H9 (cell line): ENCODE results near the gene AOC1. TPM values are rescaled to one million over a fixed set of nuclear protein-coding genes. Genes with fewer than 3 reads are reported as not detected.
A peak's percentile ranks its signal among the peaks of the same experiment; 100 is the strongest.

Experiments used
- DNase-seq: peaks from one replicate; pipeline ENCODE4 v3.0.0-alpha.2; 2017
- H2AFZ ChIP-seq: one replicate; pipeline ENCODE4 v1.6.1; 2013; ENCODE audit warnings: mild to moderate bottlenecking, low read length, control low read depth, moderate library complexity
- H2AK5ac ChIP-seq: 2 replicates; pipeline ENCODE4 v1.6.1; 2013; ENCODE audit warnings: low read length, control low read depth, mixed read lengths; ENCODE audit not compliant: insufficient read length
- H2BK120ac ChIP-seq: one replicate; pipeline ENCODE4 v1.6.1; 2013; ENCODE audit warnings: low read depth, mild to moderate bottlenecking, low read length, control low read depth, inconsistent platforms; ENCODE audit not compliant: poor library complexity, severe bottlenecking
- H2BK12ac ChIP-seq: 2 replicates; pipeline ENCODE4 v1.6.1; 2013; ENCODE audit warnings: low read length, control low read depth, mixed read lengths, low read depth; ENCODE audit not compliant: insufficient read length
- H2BK15ac ChIP-seq: 2 replicates; pipeline ENCODE4 v1.6.1; 2013; ENCODE audit warnings: low read depth, low read length, control low read depth
- H2BK20ac ChIP-seq: one replicate; pipeline ENCODE4 v1.6.1; 2013; ENCODE audit warnings: low read depth, mild to moderate bottlenecking, low read length, control low read depth, inconsistent platforms; ENCODE audit not compliant: poor library complexity, severe bottlenecking
- H2BK5ac ChIP-seq: 2 replicates; pipeline ENCODE4 v1.6.1; 2013; ENCODE audit warnings: low read length, control low read depth, mixed read lengths; ENCODE audit not compliant: insufficient read length
- H3K14ac ChIP-seq: 2 replicates; pipeline ENCODE4 v1.6.1; 2013; ENCODE audit warnings: low read length, control low read depth; ENCODE audit not compliant: insufficient read depth
- H3K18ac ChIP-seq: 2 replicates; pipeline ENCODE4 v1.6.1; 2013; ENCODE audit warnings: low read depth, mild to moderate bottlenecking, mixed read lengths, low read length, control low read depth; ENCODE audit not compliant: insufficient read length
- H3K23ac ChIP-seq: 2 replicates; pipeline ENCODE4 v1.6.1; 2013; ENCODE audit warnings: low read length, control low read depth, mixed read lengths, low read depth; ENCODE audit not compliant: insufficient read length
- H3K23me2 ChIP-seq: 2 replicates; pipeline ENCODE4 v1.6.1; 2013; ENCODE audit warnings: low read depth, mild to moderate bottlenecking, mixed read lengths, low read length, control low read depth; ENCODE audit not compliant: insufficient read length, poor library complexity, severe bottlenecking
- H3K27ac ChIP-seq: 2 replicates; pipeline ENCODE4 v1.5.1; 2013; ENCODE audit warnings: low read length, control low read depth, mixed read lengths, low read depth; ENCODE audit not compliant: insufficient read length
- H3K27me3 ChIP-seq: 2 replicates; pipeline ENCODE4 v1.6.1; 2013; ENCODE audit warnings: low read length, control low read depth, inconsistent platforms; ENCODE audit not compliant: insufficient read depth
- H3K4ac ChIP-seq: 2 replicates; pipeline ENCODE4 v1.6.1; 2013; ENCODE audit warnings: low read depth, mild to moderate bottlenecking, control low read depth, inconsistent platforms, low read length, moderate library complexity
- H3K4me1 ChIP-seq: 2 replicates; pipeline ENCODE4 v1.6.1; 2013; ENCODE audit warnings: low read length, control low read depth, inconsistent platforms; ENCODE audit not compliant: insufficient read depth
- H3K4me2 ChIP-seq: 2 replicates; pipeline ENCODE4 v1.6.1; 2013; ENCODE audit warnings: low read length, control low read depth, mixed read lengths; ENCODE audit not compliant: insufficient read length, insufficient read depth
- H3K56ac ChIP-seq: 2 replicates; pipeline ENCODE4 v1.6.1; 2013; ENCODE audit warnings: low read depth, mild to moderate bottlenecking, mixed read lengths, low read length, control low read depth; ENCODE audit not compliant: insufficient read length
- H3K79me1 ChIP-seq: 2 replicates; pipeline ENCODE4 v1.6.1; 2013; ENCODE audit warnings: low read depth, mild to moderate bottlenecking, moderate library complexity, low read length, control low read depth, inconsistent platforms; ENCODE audit not compliant: insufficient read depth, poor library complexity, severe bottlenecking
- H3K79me2 ChIP-seq: 2 replicates; pipeline ENCODE4 v1.6.1; 2013; ENCODE audit warnings: low read length, control low read depth, inconsistent platforms; ENCODE audit not compliant: insufficient read depth
- H3K9ac ChIP-seq: 2 replicates; pipeline ENCODE4 v1.6.1; 2013; ENCODE audit warnings: low read length, control low read depth, mixed read lengths; ENCODE audit not compliant: insufficient read length; ENCODE audit errors: extremely low read depth
- H3K9me3 ChIP-seq: one replicate; pipeline ENCODE4 v1.6.1; 2013; ENCODE audit warnings: low read depth, low read length, inconsistent platforms; ENCODE audit not compliant: control insufficient read depth
- H3T11ph ChIP-seq: one replicate; pipeline ENCODE4 v1.6.1; 2013; ENCODE audit warnings: mild to moderate bottlenecking, low read length, control low read depth, inconsistent platforms
- H4K20me1 ChIP-seq: one replicate; pipeline ENCODE4 v1.6.1; 2013; ENCODE audit not compliant: control insufficient read depth, insufficient read length, insufficient read depth
- H4K5ac ChIP-seq: 2 replicates; pipeline ENCODE4 v1.6.1; 2013; ENCODE audit warnings: low read depth, mild to moderate bottlenecking, mixed read lengths, low read length, control low read depth; ENCODE audit not compliant: insufficient read length
- H4K8ac ChIP-seq: replicated peaks from 2 replicates; pipeline ENCODE4 v1.6.1; 2013; ENCODE audit warnings: low read length, control low read depth, mixed read lengths, low read depth; ENCODE audit not compliant: insufficient read length
- H4K91ac ChIP-seq: 2 replicates; pipeline ENCODE4 v1.6.1; 2013; ENCODE audit warnings: low read depth, mild to moderate bottlenecking, moderate library complexity, mixed read lengths, low read length, control low read depth; ENCODE audit not compliant: insufficient read length
- H3K27ac Mint-ChIP-seq, 3 experiments: 2 replicates in 2 of 3; 3 replicates in 1 of 3; pipeline ENCODE4 v1.8.0; 2020 to 2021; ENCODE audit warnings: mixed read lengths in 3 of 3, mild to moderate bottlenecking in 1 of 3, moderate library complexity in 1 of 3
- H3K27me3 Mint-ChIP-seq: 2 replicates; pipeline ENCODE4 v1.8.0; 2021; ENCODE audit warnings: low read depth, mild to moderate bottlenecking, moderate library complexity, mixed read lengths
- H3K36me3 Mint-ChIP-seq, 3 experiments: 2 replicates in 2 of 3; 3 replicates in 1 of 3; pipeline ENCODE4 v1.8.0; 2020 to 2021; ENCODE audit warnings: low read depth in 3 of 3, mixed read lengths in 3 of 3; ENCODE audit not compliant: insufficient read depth in 1 of 3
- H3K4me1 Mint-ChIP-seq, 2 experiments: 2 replicates each; pipeline ENCODE4 v1.8.0; 2020; ENCODE audit warnings: mixed read lengths in 2 of 2
- H3K4me3 Mint-ChIP-seq, 2 experiments: 2 replicates in 1 of 2; 3 replicates in 1 of 2; pipeline ENCODE4 v1.8.0; 2020 to 2021; ENCODE audit warnings: mild to moderate bottlenecking in 2 of 2, mixed read lengths in 2 of 2, moderate library complexity in 1 of 2
- H3K9me3 Mint-ChIP-seq, 2 experiments: 2 replicates in 1 of 2; 3 replicates in 1 of 2; pipeline ENCODE4 v1.8.0; 2020; ENCODE audit warnings: mild to moderate bottlenecking in 2 of 2, mixed read lengths in 2 of 2, moderate library complexity in 1 of 2
- WGBS: extraction: QIAGEN DNeasy Blood & Tissue Kit; methylation state at CpG from one replicate; pipeline ENCODE4 v1.1.7; 2013; ENCODE audit warnings: missing lambda C conversion rate, low lambda C conversion rate, mixed read lengths; ENCODE audit not compliant: insufficient read length; ENCODE audit errors: extremely low coverage; 5-methylcytosine and 5-hydroxymethylcytosine counted together
- total RNA-seq: library from RNA; stranded (reverse); gene quantifications from 2 replicates; pipeline ENCODE4 v1.2.1, GENCODE V29; 2021
- TF ChIP-seq, protein P1 (sequence below): fragments of 200-600 bp; sonication (generic); conservative IDR thresholded peaks from 3 replicates; pipeline ENCODE4 v1.8.0; 2021; ENCODE audit warnings: antibody characterized with exemption, mild to moderate bottlenecking

AOC1 gene
- total RNA-seq, 1 experiment from 2014 or later: 0.28 TPM

DNA sequence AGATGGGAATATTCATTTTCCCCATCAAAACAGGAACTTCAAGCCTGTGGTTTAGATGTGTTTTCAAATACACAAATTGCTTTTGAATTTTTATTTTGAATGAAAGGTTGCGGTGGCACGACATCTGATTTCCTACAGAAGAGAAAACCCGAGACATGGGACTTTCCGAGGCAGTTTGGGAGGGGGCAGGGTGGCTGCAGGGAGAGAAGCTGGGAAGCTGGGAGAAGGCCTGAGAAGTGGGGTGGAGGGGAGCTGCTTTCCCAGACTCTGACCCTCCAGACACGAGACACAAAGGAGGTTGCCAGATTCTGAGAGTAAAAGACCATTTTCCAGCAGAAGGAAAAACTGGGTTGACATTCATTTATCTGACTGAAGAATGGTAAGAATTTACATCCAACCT lies 32.2 kb upstream of the AOC1 start:
- no CpG with 5 or more reads among the region's 5 CpGs for WGBS

More for the DNA sequence above, 32.2 kb upstream of the AOC1 start:
- no peak overlapping the region for H3T11ph ChIP-seq
- no peaks in the 10 kb centered on the region for H3K27me3 ChIP-seq
- H3K79me2 ChIP-seq: no peaks in the 10 kb centered on the region
- H3K9me3 ChIP-seq: no peaks in the 10 kb centered on the region
- no peak overlapping the region for H3K9ac ChIP-seq
- H3K4me1 ChIP-seq: no peaks in the 10 kb centered on the region
- H2AFZ ChIP-seq: no peak overlapping the region
- no peak overlapping the region for H4K5ac ChIP-seq
- no peaks in the 10 kb centered on the region for H3K79me1 ChIP-seq
- H2BK5ac ChIP-seq: no peak overlapping the region
- Mint-ChIP-seq H3K4me3 (no peak overlapping the region), H3K9me3 (peaks cover 8 to 11% of the 10 kb centered on the region in 2 experiments; a peak in 4 of 5 replicates), H3K27ac (peak overlapping the region in 1 of 3 experiments; percentile 16; a peak in 1 of 7 replicates), H3K27me3 (peaks cover 29% of the 10 kb centered on the region), H3K4me1 (peaks cover 6 to 21% of the 10 kb centered on the region in 2 experiments; a peak in 3 of 4 replicates), H3K36me3 (peaks cover 0 to 14% (median 0%) of the 10 kb centered on the region in 3 experiments; a peak in 3 of 7 replicates)
- no peaks in the 10 kb centered on the region for H4K20me1 ChIP-seq
- no peak overlapping the region for H3K18ac ChIP-seq
- no peak overlapping the region for H2AK5ac ChIP-seq
- H3K56ac ChIP-seq: no peak overlapping the region
- H4K91ac ChIP-seq: no peak overlapping the region
- no peak for DNase-seq
- H3K14ac ChIP-seq: no peak overlapping the region
- no peak overlapping the region for H2BK12ac ChIP-seq
- no peak overlapping the region for H3K4me2 ChIP-seq
- no peak overlapping the region for H3K23ac ChIP-seq
- H2BK120ac ChIP-seq: no peak overlapping the region
- H3K23me2 ChIP-seq: no peaks in the 10 kb centered on the region
- no peak overlapping the region for H2BK15ac ChIP-seq
- TF ChIP-seq, protein P1, sequence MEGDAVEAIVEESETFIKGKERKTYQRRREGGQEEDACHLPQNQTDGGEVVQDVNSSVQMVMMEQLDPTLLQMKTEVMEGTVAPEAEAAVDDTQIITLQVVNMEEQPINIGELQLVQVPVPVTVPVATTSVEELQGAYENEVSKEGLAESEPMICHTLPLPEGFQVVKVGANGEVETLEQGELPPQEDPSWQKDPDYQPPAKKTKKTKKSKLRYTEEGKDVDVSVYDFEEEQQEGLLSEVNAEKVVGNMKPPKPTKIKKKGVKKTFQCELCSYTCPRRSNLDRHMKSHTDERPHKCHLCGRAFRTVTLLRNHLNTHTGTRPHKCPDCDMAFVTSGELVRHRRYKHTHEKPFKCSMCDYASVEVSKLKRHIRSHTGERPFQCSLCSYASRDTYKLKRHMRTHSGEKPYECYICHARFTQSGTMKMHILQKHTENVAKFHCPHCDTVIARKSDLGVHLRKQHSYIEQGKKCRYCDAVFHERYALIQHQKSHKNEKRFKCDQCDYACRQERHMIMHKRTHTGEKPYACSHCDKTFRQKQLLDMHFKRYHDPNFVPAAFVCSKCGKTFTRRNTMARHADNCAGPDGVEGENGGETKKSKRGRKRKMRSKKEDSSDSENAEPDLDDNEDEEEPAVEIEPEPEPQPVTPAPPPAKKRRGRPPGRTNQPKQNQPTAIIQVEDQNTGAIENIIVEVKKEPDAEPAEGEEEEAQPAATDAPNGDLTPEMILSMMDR: no peak
- no peak overlapping the region for H3K27ac ChIP-seq
- no peak overlapping the region for H3K4ac ChIP-seq
- H2BK20ac ChIP-seq: no peak overlapping the region
- no peak overlapping the region for H4K8ac ChIP-seq
